OCI-LY3 (cell line): Measurements from ENCODE around the gene TPGS1.

Experiments used
- H2AFZ ChIP-seq: fragments of 200-600, 300-600 bp; shearing (Covaris generic); 2 replicates; pipeline ENCODE4 v1.6.0; 2014; ENCODE audit warnings: antibody characterized with exemption, low read depth, low read length
- H3K27ac ChIP-seq: fragments of 200-600, 300-600 bp; sonication (generic); 2 replicates; pipeline ENCODE4 v1.5.1; 2014; ENCODE audit warnings: mild to moderate bottlenecking, low read length, moderate library complexity, mixed read lengths
- H3K27me3 ChIP-seq: fragments of 200-600, 300-600 bp; sonication (generic); 2 replicates; pipeline ENCODE4 v1.6.1; 2014; ENCODE audit warnings: low read depth, low read length, mixed read lengths
- H3K36me3 ChIP-seq: fragments of 200-600, 300-600 bp; sonication (generic); replicated peaks from 2 replicates; pipeline ENCODE3; 2014; ENCODE audit warnings: low read depth, low read length, mixed read lengths
- H3K4me1 ChIP-seq: fragments of 300-600, 200-600 bp; sonication (generic); 2 replicates; pipeline ENCODE4 v1.6.1; 2014; ENCODE audit warnings: low read length, mixed read lengths
- H3K4me2 ChIP-seq: fragments of 200-600, 300-600 bp; sonication (generic); 2 replicates; pipeline ENCODE4 v1.6.1; 2014; ENCODE audit warnings: low read length, mixed read lengths
- H3K4me3 ChIP-seq: fragments of 300-600, 200-600 bp; sonication (generic); 2 replicates; pipeline ENCODE4 v1.5.1; 2014; ENCODE audit warnings: antibody characterized with exemption, mild to moderate bottlenecking, low read length, moderate library complexity
- H3K79me2 ChIP-seq: fragments of 300-600, 200-600 bp; shearing (Covaris generic); 2 replicates; pipeline ENCODE4 v1.6.1; 2014; ENCODE audit warnings: mild to moderate bottlenecking, low read length, mixed read lengths
- H3K9ac ChIP-seq: fragments of 300-600, 200-600 bp; shearing (Covaris generic); 2 replicates; pipeline ENCODE4 v1.6.0; 2014; ENCODE audit warnings: mild to moderate bottlenecking, low read length, moderate library complexity
- H3K9me3 ChIP-seq: fragments of 200-600, 300-600 bp; shearing (Covaris generic); 2 replicates; pipeline ENCODE4 v1.6.1; 2014; ENCODE audit warnings: low read length, mixed read lengths; ENCODE audit not compliant: insufficient read depth
- H4K20me1 ChIP-seq: fragments of 200-600, 300-600 bp; sonication (generic); 2 replicates; pipeline ENCODE4 v1.6.1; 2016; ENCODE audit warnings: low read length, mixed read lengths; ENCODE audit not compliant: insufficient read depth
- CTCF ChIP-seq: fragments of 200-600, 300-600 bp; sonication (generic); IDR thresholded peaks from 2 replicates; pipeline ENCODE4 v1.5.1; 2014; ENCODE audit warnings: antibody characterized with exemption, low read length, low read depth
- EZH2phosphoT487 ChIP-seq: fragments of 200-600 bp; shearing (Covaris generic); IDR thresholded peaks from 2 replicates; pipeline ENCODE4 v1.6.1; 2018; ENCODE audit warnings: antibody characterized with exemption, mixed run types, low read depth

Gene TPGS1

GRCh38 chr19:539429-540030 lies 32.2 kb downstream of the TPGS1 start:
- TF ChIP-seq CTCF (no peak), EZH2phosphoT487 (no peak)
- Histone ChIP-seq H3K4me1 (no peaks in the 10 kb centered on the region), H3K9ac (no peak overlapping the region), H3K27me3 (no peaks in the 10 kb centered on the region), H3K4me3 (no peak overlapping the region), H3K36me3 (peaks cover 22% of the 10 kb centered on the region), H3K27ac (no peak overlapping the region), H3K4me2 (no peak overlapping the region), H2AFZ (no peak overlapping the region), H3K79me2 (peaks cover 12% of the 10 kb centered on the region; the same call in 1 of the 2 replicates), H4K20me1 (0 out of 2 replicates have a peak, but pooled peaks cover 6% of the 10 kb centered on the region), H3K9me3 (no peaks in the 10 kb centered on the region)

GRCh38 chr19:540867-541637 lies 33.8 kb downstream of the TPGS1 start:
- H3K4me3 ChIP-seq = no peak overlapping the region
- no peak overlapping the region for H3K27ac ChIP-seq
- H4K20me1 ChIP-seq = no peaks in the 10 kb centered on the region
- H3K27me3 ChIP-seq = no peaks in the 10 kb centered on the region
- no peak overlapping the region for H2AFZ ChIP-seq
- no peaks in the 10 kb centered on the region for H3K4me1 ChIP-seq
- peaks cover 21% of the 10 kb centered on the region for H3K36me3 ChIP-seq
- no peak overlapping the region for H3K4me2 ChIP-seq
- no peaks in the 10 kb centered on the region for H3K79me2 ChIP-seq
- no peak for TF ChIP-seq CTCF
- TF ChIP-seq EZH2phosphoT487 = no peak
- H3K9me3 ChIP-seq = no peaks in the 10 kb centered on the region
- H3K9ac ChIP-seq = no peak overlapping the region

- TF ChIP-seq EZH2phosphoT487 (no peak), CTCF (no peak)
- H3K79me2 ChIP-seq = no peaks in the 10 kb centered on the region
- H3K9me3 ChIP-seq = no peaks in the 10 kb centered on the region
- no peak overlapping the region for H2AFZ ChIP-seq
- H4K20me1 ChIP-seq = no peaks in the 10 kb centered on the region
- H3K9ac ChIP-seq = no peak overlapping the region
- H3K4me3 ChIP-seq = no peak overlapping the region
- H3K27ac ChIP-seq = no peak overlapping the region
- H3K27me3 ChIP-seq = no peaks in the 10 kb centered on the region
- peaks cover 15% of the 10 kb centered on the region for H3K36me3 ChIP-seq
- no peak overlapping the region for H3K4me2 ChIP-seq
- H3K4me1 ChIP-seq = no peaks in the 10 kb centered on the region
Measured at GRCh38 chr19:541699-542098, 34.4 kb downstream of the TPGS1 start.

GRCh38 chr19:542173-542866 lies 35.0 kb downstream of the TPGS1 start:
- no peaks in the 10 kb centered on the region for H3K27me3 ChIP-seq
- H3K9me3 ChIP-seq = no peaks in the 10 kb centered on the region
- no peak overlapping the region for H2AFZ ChIP-seq
- no peaks in the 10 kb centered on the region for H3K4me1 ChIP-seq
- H3K79me2 ChIP-seq = no peaks in the 10 kb centered on the region
- H3K36me3 ChIP-seq = peaks cover 11% of the 10 kb centered on the region
- no peak overlapping the region for H3K4me2 ChIP-seq
- no peak for TF ChIP-seq EZH2phosphoT487
- TF ChIP-seq CTCF = no peak
- no peak overlapping the region for H3K9ac ChIP-seq
- H3K4me3 ChIP-seq = no peak overlapping the region
- H4K20me1 ChIP-seq = no peaks in the 10 kb centered on the region
- H3K27ac ChIP-seq = no peak overlapping the region
